Stomach (tissue), 4 donors: ENCODE data around the gene ACTA2.

ENCODE experiments used
- CTCF ChIP-seq, 7 experiments: fragments of 450-650 bp in 4 of 7; fragments of 200-600 bp in 3 of 7; sonication (generic) in 3 of 7; IDR thresholded peaks; one replicate each; pipeline ENCODE4 v1.5.1; 2016 to 2019; ENCODE audit warnings: antibody characterized with exemption in 7 of 7, control low read depth in 2 of 7, mild to moderate bottlenecking in 1 of 7
- EP300 ChIP-seq: sonication (generic); formaldehyde crosslinking; IDR thresholded peaks from one replicate; pipeline ENCODE4 v1.6.1; 2017; ENCODE audit warnings: antibody characterized with exemption
- POLR2A ChIP-seq, 4 donors: fragments of 450-650 bp; IDR thresholded peaks; one replicate each; pipeline ENCODE4 v1.6.1; 2016; ENCODE audit warnings: antibody characterized with exemption in 4 of 4, control low read depth in 2 of 4, mild to moderate bottlenecking in 1 of 4, moderate library complexity in 1 of 4
- POLR2AphosphoS5 ChIP-seq, 3 donors: sonication (generic); formaldehyde crosslinking; IDR thresholded peaks; one replicate each; pipeline ENCODE4 v1.6.1; 2016; ENCODE audit warnings: antibody characterized with exemption in 3 of 3

GRCh38 chr10:88890681-88891381 is 61.7 kb downstream of the ACTA2 start:
- TF ChIP-seq CTCF (IDR thresholded peaks at IDR 0.05) = no peak
- TF ChIP-seq POLR2A (IDR thresholded peaks at IDR 0.05) = no peak
- no peak for TF ChIP-seq POLR2AphosphoS5 (IDR thresholded peaks at IDR 0.05)
- TF ChIP-seq EP300 = no peak
